Measurements from ENCODE around the gene DNAI1. TPM values are rescaled to one million over a fixed set of nuclear protein-coding genes. Genes with fewer than 3 reads are reported as not detected.

Gene DNAI1
- total and polyA plus RNA-seq, 10 of the 15 experiments (the other 5 are each of a cell fraction or from before 2014, with no cell fraction given) = not detected

- no peak overlapping the region for H3K9ac ChIP-seq (ENCODE audit: control insufficient read depth, insufficient read depth, low read length)
- DNase-seq (ENCODE audit: low read depth, low spot score) (no peak), FAIRE-seq (no peak), ATAC-seq (peak; percentile 87)
- in situ Hi-C loops (cut with MboI) (no loop called here), intact Hi-C loops (cut with micrococcal nuclease; ENCODE audit: unreplicated experiment) (loop anchor here (1.0 to 5.0 kb wide), 3 partner anchors 43 to 145 kb away; no protein-coding TSS in a partner anchor)
- ChIA-PET CTCF (interaction anchor here (0.6 to 3.1 kb wide), 16 partner anchors 11 to 216 kb away, joined by 3 to 15 read pairs (median 3); partner anchors contain the start of gene SIGMAR1), POLR2A (interaction anchor here (1.4 kb wide), 1 partner anchor 44 kb away, joined by 3 read pairs; no protein-coding TSS in a partner anchor), RAD21 (ENCODE audit: unreplicated experiment) (interaction anchor here (1.2 kb wide), 1 partner anchor 86 kb away, joined by 3 read pairs; no protein-coding TSS in a partner anchor), SMC1A (ENCODE audit: uncharacterized antibody, unreplicated experiment) (interaction anchor here (0.7 to 1.9 kb wide), 2 partner anchors 43 to 107 kb away, joined by 4 read pairs; no protein-coding TSS in a partner anchor)
- H3K27me3 ChIP-seq (replicated peaks in 1 of 2; ENCODE audit: control insufficient read depth in 2 of 2, insufficient read depth in 2 of 2, low read length in 1 of 2) = peaks cover 2 to 6% of the 10 kb centered on the region in 2 experiments
- H2AFZ ChIP-seq (ENCODE audit: control insufficient read depth, low read depth, low read length) = no peak overlapping the region
- H3K27ac ChIP-seq (ENCODE audit: control insufficient read depth, insufficient read depth) = no peak overlapping the region
- H3K9me3 ChIP-seq (replicated peaks; ENCODE audit: control insufficient read depth, insufficient read depth, low read length) = no peaks in the 10 kb centered on the region
- 5% methylated on average over 13 of the region's 13 CpGs for WGBS (ENCODE audit: insufficient coverage, insufficient replicate concordance, low lambda C conversion rate, missing lambda C conversion rate)
- no peaks in the 10 kb centered on the region for H3K4me1 ChIP-seq (ENCODE audit: control insufficient read depth, insufficient read depth, low read length)
- no peaks in the 10 kb centered on the region for H3K36me3 ChIP-seq (ENCODE audit: control insufficient read depth in 2 of 2, insufficient read depth in 2 of 2, low read length in 1 of 2)
- TF ChIP-seq YY1 (IDR thresholded peaks at IDR 0.05; ENCODE audit: low read depth, low read length) = no peak
- no peak for TF ChIP-seq MTA3 (IDR thresholded peaks at IDR 0.05; ENCODE audit: borderline replicate concordance, low read length)
- TF ChIP-seq CTCF (IDR thresholded peaks at IDR 0.05 in 2 of 3, conservative IDR thresholded peaks at IDR 0.05 in 1 of 3; ENCODE audit: control insufficient read depth in 2 of 3, extremely low read depth in 1 of 3, insufficient read depth in 1 of 3, low read depth in 3 of 3, low read length in 3 of 3) = peak; percentile 56 to 83 (median 65)
- no peak for TF ChIP-seq BMI1 (IDR thresholded peaks at IDR 0.05; ENCODE audit: borderline replicate concordance)
- TF ChIP-seq SMAD1 (IDR thresholded peaks at IDR 0.05; ENCODE audit: low read depth, partially characterized antibody) = no peak
- peak; percentile 53; the same call in 1 of the 2 replicates for TF ChIP-seq SMC3 (IDR thresholded peaks at IDR 0.05; ENCODE audit: borderline replicate concordance, low read length)
- no peak for TF ChIP-seq ZNF24 (IDR thresholded peaks at IDR 0.05)
- TF ChIP-seq GATAD2B (conservative IDR thresholded peaks at IDR 0.05; ENCODE audit: low read depth) = no peak
- TF ChIP-seq RAD21 (IDR thresholded peaks at IDR 0.05; ENCODE audit: insufficient read depth, low read depth, low read length) = peak; percentile 67
- TF ChIP-seq TARDBP (IDR thresholded peaks at IDR 0.05; ENCODE audit: borderline replicate concordance) = no peak
- H3K4me2 ChIP-seq (ENCODE audit: control insufficient read depth, insufficient read depth) = no peak overlapping the region
- H4K20me1 ChIP-seq (ENCODE audit: control insufficient read depth, insufficient read depth) = peaks cover 8% of the 10 kb centered on the region; the same call in 1 of the 2 replicates
- H3K79me2 ChIP-seq (ENCODE audit: control insufficient read depth, insufficient read depth, low read length) = no peaks in the 10 kb centered on the region
- H3K4me3 ChIP-seq = no peak overlapping the region
- no TSS peak for BruUV-seq (replicated peaks)
Observed at GRCh38 chr9:34547960-34548611, 89.5 kb downstream of the DNAI1 start.

Measured in GM12878 (cell line).